ENCODE measurements around the gene TRPV4. TPM values are rescaled to one million over a fixed set of nuclear protein-coding genes. Genes with fewer than 3 reads are reported as not detected.

TRPV4 gene
- total RNA-seq, 1 experiment from 2014 or later = not detected

DNA sequence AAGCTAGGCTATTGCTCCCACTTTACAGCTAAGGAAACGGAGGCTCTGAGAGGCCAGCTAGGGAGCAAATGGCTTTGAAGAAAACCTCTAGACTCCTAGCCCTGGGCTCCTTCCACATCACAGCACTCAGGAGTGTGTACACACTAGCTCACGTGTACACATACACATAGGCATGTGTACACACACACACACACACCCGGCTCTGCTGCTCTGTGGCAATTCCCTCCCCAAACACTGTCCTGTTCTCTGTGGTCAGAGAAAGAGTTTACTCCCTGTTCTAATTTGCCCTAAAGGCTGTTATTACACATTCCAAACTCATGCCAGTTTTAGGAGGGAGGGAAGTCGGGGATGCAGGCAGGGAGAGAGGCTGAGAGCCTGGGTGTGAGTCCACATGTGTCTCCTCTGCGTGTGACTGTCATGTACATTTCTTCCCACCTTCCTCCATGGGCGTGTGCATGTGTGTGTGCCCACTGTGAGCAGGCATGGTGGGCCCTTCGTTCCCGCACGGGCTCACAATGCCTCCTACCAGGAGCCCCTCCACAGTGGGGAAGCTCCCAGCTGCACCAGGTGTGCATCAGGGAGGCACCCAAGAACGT lies 14.2 kb downstream of the TRPV4 start:
- no peaks in the 10 kb centered on the region for H3K9me3 ChIP-seq (ENCODE audit: low read length)
- H3K79me2 ChIP-seq (ENCODE audit: low read length) = no peaks in the 10 kb centered on the region
- no peak overlapping the region for H3K27ac ChIP-seq (ENCODE audit: low read length)
- H3K4me2 ChIP-seq (ENCODE audit: low read depth, low read length, poor library complexity, severe bottlenecking) = no peak overlapping the region
- H2AFZ ChIP-seq (ENCODE audit: low read length) = no peak overlapping the region
- H3K36me3 ChIP-seq (ENCODE audit: insufficient read depth, low read length) = no peaks in the 10 kb centered on the region
- no peaks in the 10 kb centered on the region for H4K20me1 ChIP-seq (ENCODE audit: insufficient read depth, low read depth, low read length)
- no peaks in the 10 kb centered on the region for H3K27me3 ChIP-seq (ENCODE audit: low read length)
- H3K4me1 ChIP-seq (ENCODE audit: low read length) = peaks cover 7% of the 10 kb centered on the region
- no peaks in the 10 kb centered on the region for H3K9me2 ChIP-seq (replicated peaks; ENCODE audit: insufficient read depth, low read length)
- DNase-seq = no peak
- H3K4me3 ChIP-seq (ENCODE audit: low read length) = no peak overlapping the region
- no peak overlapping the region for H3K9ac ChIP-seq (ENCODE audit: low read length)

DNA sequence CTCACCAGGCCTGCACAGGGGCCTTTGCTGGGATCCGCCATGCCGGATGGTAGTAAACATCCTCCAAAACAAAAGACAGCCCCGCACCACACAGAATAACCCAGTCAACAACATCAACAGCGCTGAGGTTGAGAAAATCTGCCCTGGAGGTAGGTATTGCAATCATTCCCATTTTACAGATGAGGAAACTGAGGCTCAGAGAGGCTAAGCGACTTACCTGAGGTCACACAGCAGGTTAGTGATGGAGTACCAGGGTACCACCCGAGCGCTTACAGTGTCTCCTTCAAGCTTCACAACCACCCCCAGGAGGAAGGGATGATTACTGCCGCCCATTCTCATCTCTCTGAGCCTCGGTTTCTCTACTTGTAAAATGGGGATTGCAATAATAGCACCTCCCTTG lies 14.9 kb downstream of the TRPV4 start:
- H3K9me3 ChIP-seq (ENCODE audit: low read length) = no peaks in the 10 kb centered on the region
- no peak overlapping the region for H3K9ac ChIP-seq (ENCODE audit: low read length)
- H3K4me1 ChIP-seq (ENCODE audit: low read length) = peaks cover 7% of the 10 kb centered on the region
- no peak overlapping the region for H3K4me2 ChIP-seq (ENCODE audit: low read depth, low read length, poor library complexity, severe bottlenecking)
- H3K9me2 ChIP-seq (replicated peaks; ENCODE audit: insufficient read depth, low read length) = no peaks in the 10 kb centered on the region
- no peak overlapping the region for H3K4me3 ChIP-seq (ENCODE audit: low read length)
- H3K36me3 ChIP-seq (ENCODE audit: insufficient read depth, low read length) = no peaks in the 10 kb centered on the region
- no peaks in the 10 kb centered on the region for H4K20me1 ChIP-seq (ENCODE audit: insufficient read depth, low read depth, low read length)
- no peak overlapping the region for H3K27ac ChIP-seq (ENCODE audit: low read length)
- H3K79me2 ChIP-seq (ENCODE audit: low read length) = no peaks in the 10 kb centered on the region
- no peak for DNase-seq
- no peaks in the 10 kb centered on the region for H3K27me3 ChIP-seq (ENCODE audit: low read length)
- no peak overlapping the region for H2AFZ ChIP-seq (ENCODE audit: low read length)

DNA sequence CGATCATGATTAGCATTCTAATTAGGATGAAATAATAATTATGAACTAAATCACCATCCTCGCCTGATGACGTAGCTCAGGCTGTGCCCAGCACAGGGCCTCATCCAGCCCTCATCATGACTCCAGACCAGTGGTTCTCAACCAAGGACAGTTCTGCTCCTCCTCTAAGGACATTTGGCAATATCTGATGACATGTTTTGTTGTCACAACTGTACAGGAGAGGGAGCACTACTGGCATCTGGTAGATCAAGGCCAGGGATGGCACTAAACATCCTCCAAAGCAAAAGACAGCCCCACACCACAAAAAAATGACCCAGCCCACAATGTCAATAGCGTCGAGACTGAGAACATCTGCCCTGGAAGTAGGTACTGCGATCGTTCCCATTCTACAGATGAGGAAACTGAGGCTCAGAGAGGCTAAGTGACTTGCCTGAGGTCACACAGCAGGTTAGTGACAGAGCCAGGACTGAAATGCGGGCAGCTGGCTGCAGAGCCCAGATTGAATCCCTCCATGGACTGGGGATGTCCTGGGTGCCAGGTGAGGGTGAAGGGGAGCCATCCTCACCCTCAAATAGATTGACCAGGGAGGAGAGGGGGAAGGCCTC lies 15.5 kb downstream of the TRPV4 start:
- no peak for DNase-seq
- Histone ChIP-seq H4K20me1 (ENCODE audit: insufficient read depth, low read depth, low read length) (no peaks in the 10 kb centered on the region), H3K27me3 (ENCODE audit: low read length) (no peaks in the 10 kb centered on the region), H3K9ac (ENCODE audit: low read length) (no peak overlapping the region), H2AFZ (ENCODE audit: low read length) (no peak overlapping the region), H3K4me2 (ENCODE audit: low read depth, low read length, poor library complexity, severe bottlenecking) (no peak overlapping the region), H3K9me2 (replicated peaks; ENCODE audit: insufficient read depth, low read length) (no peaks in the 10 kb centered on the region), H3K79me2 (ENCODE audit: low read length) (no peaks in the 10 kb centered on the region), H3K4me3 (ENCODE audit: low read length) (no peak overlapping the region), H3K27ac (ENCODE audit: low read length) (no peak overlapping the region), H3K36me3 (ENCODE audit: insufficient read depth, low read length) (no peaks in the 10 kb centered on the region), H3K9me3 (ENCODE audit: low read length) (no peaks in the 10 kb centered on the region), H3K4me1 (ENCODE audit: low read length) (peaks cover 5% of the 10 kb centered on the region)

- Histone ChIP-seq H2AFZ (ENCODE audit: low read length) (no peak overlapping the region), H3K9me3 (ENCODE audit: low read length) (no peaks in the 10 kb centered on the region), H3K79me2 (ENCODE audit: low read length) (no peaks in the 10 kb centered on the region), H3K9ac (ENCODE audit: low read length) (no peak overlapping the region), H3K9me2 (replicated peaks; ENCODE audit: insufficient read depth, low read length) (no peaks in the 10 kb centered on the region), H3K4me3 (ENCODE audit: low read length) (no peak overlapping the region), H4K20me1 (ENCODE audit: insufficient read depth, low read depth, low read length) (no peaks in the 10 kb centered on the region), H3K27ac (ENCODE audit: low read length) (no peak overlapping the region), H3K36me3 (ENCODE audit: insufficient read depth, low read length) (no peaks in the 10 kb centered on the region), H3K4me1 (ENCODE audit: low read length) (no peaks in the 10 kb centered on the region), H3K27me3 (ENCODE audit: low read length) (no peaks in the 10 kb centered on the region), H3K4me2 (ENCODE audit: low read depth, low read length, poor library complexity, severe bottlenecking) (no peak overlapping the region)
- DNase-seq = no peak
Measured at GRCh38 chr12:109816870-109817269, 16.3 kb downstream of the TRPV4 start.

- no peaks in the 10 kb centered on the region for H3K79me2 ChIP-seq (ENCODE audit: low read length)
- H3K9me3 ChIP-seq (ENCODE audit: low read length) = no peaks in the 10 kb centered on the region
- no peaks in the 10 kb centered on the region for H3K9me2 ChIP-seq (replicated peaks; ENCODE audit: insufficient read depth, low read length)
- no peak overlapping the region for H3K4me2 ChIP-seq (ENCODE audit: low read depth, low read length, poor library complexity, severe bottlenecking)
- no peak overlapping the region for H3K9ac ChIP-seq (ENCODE audit: low read length)
- no peaks in the 10 kb centered on the region for H3K27me3 ChIP-seq (ENCODE audit: low read length)
- H3K36me3 ChIP-seq (ENCODE audit: insufficient read depth, low read length) = no peaks in the 10 kb centered on the region
- no peak overlapping the region for H3K27ac ChIP-seq (ENCODE audit: low read length)
- H3K4me1 ChIP-seq (ENCODE audit: low read length) = no peaks in the 10 kb centered on the region
- DNase-seq = no peak
- H4K20me1 ChIP-seq (ENCODE audit: insufficient read depth, low read depth, low read length) = no peaks in the 10 kb centered on the region
- no peak overlapping the region for H2AFZ ChIP-seq (ENCODE audit: low read length)
- no peak overlapping the region for H3K4me3 ChIP-seq (ENCODE audit: low read length)
Measured at GRCh38 chr12:109815757-109816617, 17.2 kb downstream of the TRPV4 start.

DNA sequence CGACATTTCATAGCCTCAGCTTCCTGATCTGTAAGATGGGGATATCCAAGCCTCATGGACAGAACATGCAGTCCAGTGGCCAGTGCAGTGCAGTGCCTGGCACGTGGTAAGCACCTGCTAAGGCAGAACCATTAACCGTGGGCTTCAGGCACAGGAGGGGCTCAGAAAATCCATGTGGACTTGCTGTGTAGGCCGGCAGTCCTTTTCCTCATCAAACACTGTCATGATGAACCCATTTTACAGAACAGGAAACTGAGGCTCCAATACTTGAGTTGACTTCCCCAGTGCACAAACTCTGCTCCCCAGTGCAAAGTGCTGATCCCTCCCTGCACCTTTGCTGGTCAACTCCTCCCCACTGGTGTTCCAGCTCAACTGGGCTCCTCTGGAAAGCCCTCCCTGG lies 18.0 kb downstream of the TRPV4 start:
- H3K27me3 ChIP-seq (ENCODE audit: low read length) = no peaks in the 10 kb centered on the region

GRCh38 chr12:109814600-109815150 lies 18.5 kb downstream of the TRPV4 start:
- Histone ChIP-seq H3K9ac (ENCODE audit: low read length) (no peak overlapping the region), H3K36me3 (ENCODE audit: insufficient read depth, low read length) (no peaks in the 10 kb centered on the region), H3K4me3 (ENCODE audit: low read length) (no peak overlapping the region), H3K4me1 (ENCODE audit: low read length) (no peaks in the 10 kb centered on the region), H3K9me2 (replicated peaks; ENCODE audit: insufficient read depth, low read length) (no peaks in the 10 kb centered on the region), H3K79me2 (ENCODE audit: low read length) (no peaks in the 10 kb centered on the region), H4K20me1 (ENCODE audit: insufficient read depth, low read depth, low read length) (no peaks in the 10 kb centered on the region), H3K27ac (ENCODE audit: low read length) (no peak overlapping the region), H3K4me2 (ENCODE audit: low read depth, low read length, poor library complexity, severe bottlenecking) (no peak overlapping the region), H2AFZ (ENCODE audit: low read length) (no peak overlapping the region), H3K27me3 (ENCODE audit: low read length) (no peaks in the 10 kb centered on the region), H3K9me3 (ENCODE audit: low read length) (no peaks in the 10 kb centered on the region)
- no peak for DNase-seq

More for the DNA sequence above, 18.0 kb downstream of the TRPV4 start:
- Histone ChIP-seq H3K36me3 (ENCODE audit: insufficient read depth, low read length) (no peaks in the 10 kb centered on the region), H3K4me3 (ENCODE audit: low read length) (no peak overlapping the region), H3K27ac (ENCODE audit: low read length) (no peak overlapping the region), H2AFZ (ENCODE audit: low read length) (no peak overlapping the region), H3K79me2 (ENCODE audit: low read length) (no peaks in the 10 kb centered on the region), H3K9ac (ENCODE audit: low read length) (no peak overlapping the region), H3K9me2 (replicated peaks; ENCODE audit: insufficient read depth, low read length) (no peaks in the 10 kb centered on the region), H3K4me1 (ENCODE audit: low read length) (no peaks in the 10 kb centered on the region), H3K9me3 (ENCODE audit: low read length) (no peaks in the 10 kb centered on the region), H3K4me2 (ENCODE audit: low read depth, low read length, poor library complexity, severe bottlenecking) (no peak overlapping the region), H4K20me1 (ENCODE audit: insufficient read depth, low read depth, low read length) (no peaks in the 10 kb centered on the region)
- no peak for DNase-seq

DNA sequence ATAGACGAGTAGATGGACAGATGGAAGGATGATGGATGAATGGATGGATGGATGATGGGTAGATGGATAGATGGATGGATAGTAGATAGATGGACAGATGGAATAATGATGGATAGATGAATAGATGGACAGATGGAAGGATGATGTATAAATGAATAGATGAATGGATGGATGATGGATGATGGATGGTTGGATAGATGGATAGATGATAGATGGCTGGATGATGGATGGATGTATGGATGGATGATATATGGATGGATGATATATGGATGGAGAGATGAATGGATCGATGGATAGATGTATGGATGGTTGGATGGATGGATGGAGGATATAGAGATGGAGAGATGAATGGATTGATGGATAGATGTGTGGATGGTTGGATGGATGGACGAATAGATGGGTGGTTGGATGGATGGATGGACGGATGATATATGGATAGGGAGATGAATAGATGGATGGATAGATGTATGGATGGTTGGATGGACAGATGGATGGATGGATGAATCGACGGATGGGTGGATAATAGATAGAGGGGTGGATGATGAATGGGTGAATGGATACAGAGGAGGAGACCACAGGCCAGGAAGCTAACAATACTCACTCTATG lies 19.3 kb downstream of the TRPV4 start:
- Histone ChIP-seq H3K9ac (ENCODE audit: low read length) (no peak overlapping the region), H3K4me1 (ENCODE audit: low read length) (no peaks in the 10 kb centered on the region), H2AFZ (ENCODE audit: low read length) (no peak overlapping the region), H3K79me2 (ENCODE audit: low read length) (no peaks in the 10 kb centered on the region), H3K9me2 (replicated peaks; ENCODE audit: insufficient read depth, low read length) (no peaks in the 10 kb centered on the region), H3K9me3 (ENCODE audit: low read length) (no peaks in the 10 kb centered on the region), H3K4me2 (ENCODE audit: low read depth, low read length, poor library complexity, severe bottlenecking) (no peak overlapping the region), H3K27ac (ENCODE audit: low read length) (no peak overlapping the region), H4K20me1 (ENCODE audit: insufficient read depth, low read depth, low read length) (no peaks in the 10 kb centered on the region), H3K27me3 (ENCODE audit: low read length) (no peaks in the 10 kb centered on the region), H3K36me3 (ENCODE audit: insufficient read depth, low read length) (no peaks in the 10 kb centered on the region), H3K4me3 (ENCODE audit: low read length) (no peak overlapping the region)
- DNase-seq = no peak

Measured in Karpas-422 (cell line).